ENCODE data around the gene PALLD.

PALLD gene

DNA sequence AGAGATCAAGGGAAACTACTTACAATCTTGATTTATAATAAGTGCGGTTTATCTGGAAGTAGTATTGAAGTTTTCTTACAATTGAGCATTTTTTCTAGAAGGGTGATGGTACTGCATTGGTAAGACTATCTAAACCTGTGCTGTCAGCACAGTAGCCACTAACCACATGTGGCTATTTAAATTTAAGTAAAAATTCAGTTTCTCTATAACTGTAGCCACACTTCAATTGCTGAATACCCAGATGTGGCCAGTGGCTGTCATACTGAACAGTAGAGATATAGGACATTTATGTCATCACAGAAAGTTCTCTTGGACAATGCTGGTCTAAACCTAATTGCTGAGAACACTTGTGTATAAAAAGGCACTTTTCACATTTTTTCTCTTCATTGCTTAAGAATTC, 290.5 kb downstream of the PALLD start:
- H3K27ac ChIP-seq, result peak overlapping the region; percentile 10; the same call in 1 of the 2 replicates
- TF ChIP-seq, protein P1, sequence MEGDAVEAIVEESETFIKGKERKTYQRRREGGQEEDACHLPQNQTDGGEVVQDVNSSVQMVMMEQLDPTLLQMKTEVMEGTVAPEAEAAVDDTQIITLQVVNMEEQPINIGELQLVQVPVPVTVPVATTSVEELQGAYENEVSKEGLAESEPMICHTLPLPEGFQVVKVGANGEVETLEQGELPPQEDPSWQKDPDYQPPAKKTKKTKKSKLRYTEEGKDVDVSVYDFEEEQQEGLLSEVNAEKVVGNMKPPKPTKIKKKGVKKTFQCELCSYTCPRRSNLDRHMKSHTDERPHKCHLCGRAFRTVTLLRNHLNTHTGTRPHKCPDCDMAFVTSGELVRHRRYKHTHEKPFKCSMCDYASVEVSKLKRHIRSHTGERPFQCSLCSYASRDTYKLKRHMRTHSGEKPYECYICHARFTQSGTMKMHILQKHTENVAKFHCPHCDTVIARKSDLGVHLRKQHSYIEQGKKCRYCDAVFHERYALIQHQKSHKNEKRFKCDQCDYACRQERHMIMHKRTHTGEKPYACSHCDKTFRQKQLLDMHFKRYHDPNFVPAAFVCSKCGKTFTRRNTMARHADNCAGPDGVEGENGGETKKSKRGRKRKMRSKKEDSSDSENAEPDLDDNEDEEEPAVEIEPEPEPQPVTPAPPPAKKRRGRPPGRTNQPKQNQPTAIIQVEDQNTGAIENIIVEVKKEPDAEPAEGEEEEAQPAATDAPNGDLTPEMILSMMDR (conservative IDR thresholded peaks at IDR 0.05), result no peak

DNA sequence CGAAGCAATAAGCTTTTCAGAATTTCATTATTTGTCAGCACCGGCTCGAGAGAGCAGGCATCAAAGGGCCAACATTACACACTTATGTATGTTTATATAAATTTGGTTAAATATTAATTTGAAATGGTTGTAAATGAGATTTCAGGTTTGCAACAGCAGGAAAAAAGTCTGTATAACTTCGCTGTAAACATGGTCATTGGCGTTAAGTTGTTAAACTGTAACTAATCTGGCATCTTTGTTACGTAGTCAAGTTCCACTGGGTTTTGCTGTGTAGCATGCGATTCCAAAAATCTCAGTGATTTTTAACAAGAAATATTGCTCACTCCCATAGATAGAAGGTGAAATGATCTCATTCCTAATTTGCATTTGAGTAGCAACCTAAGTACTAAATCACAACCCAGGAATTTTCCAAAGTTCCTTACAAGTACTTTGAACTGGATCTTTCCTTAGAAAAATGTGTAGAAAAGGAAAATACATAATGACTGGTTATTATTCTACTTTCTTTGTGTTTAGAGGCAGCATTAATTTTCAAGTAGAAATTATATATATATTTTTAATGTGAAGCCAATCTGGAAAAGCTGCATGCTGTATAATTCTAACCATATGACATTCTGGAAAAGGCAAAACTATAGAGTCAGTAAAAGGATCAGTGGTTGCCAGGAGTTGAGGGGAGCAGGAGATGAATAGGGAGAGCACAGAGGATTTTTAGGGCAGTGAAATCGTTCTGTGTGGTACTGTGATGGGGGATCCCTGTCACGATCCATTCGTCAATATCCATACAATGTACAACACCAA, 291.1 kb downstream of the PALLD start:
- TF ChIP-seq, protein P1 (conservative IDR thresholded peaks at IDR 0.05), result no peak
- H3K27ac ChIP-seq, result peak overlapping the region; percentile 10; the same call in 1 of the 2 replicates

DNA sequence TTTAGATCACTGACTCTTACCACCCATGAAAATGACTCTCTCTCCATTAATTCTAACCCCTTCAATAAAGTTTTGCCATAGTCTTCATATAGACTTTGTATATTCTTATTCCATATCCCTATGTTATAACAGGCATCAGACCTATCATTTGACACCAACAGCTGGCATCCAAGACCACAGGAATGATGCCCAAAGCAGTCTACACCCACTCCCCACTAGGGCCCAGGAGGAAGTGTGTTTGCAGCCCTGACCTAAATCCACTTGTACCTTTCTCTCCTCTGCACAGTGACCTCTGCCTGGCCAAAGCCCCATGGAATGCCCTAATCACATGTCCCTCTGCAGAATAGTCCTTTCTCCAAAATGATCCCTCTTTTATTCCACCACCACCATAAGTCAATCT, 294.0 kb downstream of the PALLD start:
- no peak overlapping the region for H3K27ac ChIP-seq
- TF ChIP-seq, protein P1 (conservative IDR thresholded peaks at IDR 0.05), result no peak

DNA sequence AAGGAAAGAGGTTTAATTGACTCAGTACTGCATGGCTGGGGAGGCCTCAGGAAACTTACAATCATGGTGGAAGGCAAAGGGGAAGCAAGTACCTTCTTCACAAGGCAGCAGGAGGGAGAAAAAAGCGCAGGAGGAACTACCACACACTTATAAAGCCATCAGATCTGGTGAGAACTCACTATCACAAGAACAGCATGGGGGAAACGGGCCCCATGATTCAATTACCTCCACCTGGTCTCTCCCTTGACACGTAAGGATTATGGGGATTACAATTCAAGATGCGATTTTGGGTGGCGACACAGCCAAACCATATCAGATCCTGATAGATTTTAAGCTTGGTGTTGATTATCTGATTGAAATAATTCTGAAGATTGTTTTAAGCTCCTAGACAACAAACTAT, 294.5 kb downstream of the PALLD start:
- H3K27ac ChIP-seq, result no peak overlapping the region
- TF ChIP-seq, protein P1 (conservative IDR thresholded peaks at IDR 0.05), result no peak

DNA sequence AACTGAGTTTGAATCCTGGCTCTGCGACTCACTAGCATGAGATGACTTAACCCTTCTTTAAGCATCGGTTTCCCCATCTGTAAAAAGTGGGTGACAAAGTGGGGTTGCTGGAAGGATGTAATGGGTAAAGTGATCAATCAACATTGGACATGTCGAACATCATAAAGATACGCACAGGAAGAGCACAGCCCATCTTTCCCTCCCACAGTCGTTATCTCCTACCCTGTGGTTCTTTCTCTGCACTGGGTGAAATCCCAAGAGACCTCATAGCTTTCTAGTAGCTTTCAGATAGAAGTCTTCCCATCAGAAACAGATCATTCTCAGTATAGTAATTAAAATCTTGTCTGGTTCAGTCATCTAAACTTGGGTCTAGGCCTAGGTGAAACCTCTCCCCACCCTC, 296.7 kb downstream of the PALLD start:
- no peak overlapping the region for H3K27ac ChIP-seq
- TF ChIP-seq, protein P1 (conservative IDR thresholded peaks at IDR 0.05), result no peak

DNA sequence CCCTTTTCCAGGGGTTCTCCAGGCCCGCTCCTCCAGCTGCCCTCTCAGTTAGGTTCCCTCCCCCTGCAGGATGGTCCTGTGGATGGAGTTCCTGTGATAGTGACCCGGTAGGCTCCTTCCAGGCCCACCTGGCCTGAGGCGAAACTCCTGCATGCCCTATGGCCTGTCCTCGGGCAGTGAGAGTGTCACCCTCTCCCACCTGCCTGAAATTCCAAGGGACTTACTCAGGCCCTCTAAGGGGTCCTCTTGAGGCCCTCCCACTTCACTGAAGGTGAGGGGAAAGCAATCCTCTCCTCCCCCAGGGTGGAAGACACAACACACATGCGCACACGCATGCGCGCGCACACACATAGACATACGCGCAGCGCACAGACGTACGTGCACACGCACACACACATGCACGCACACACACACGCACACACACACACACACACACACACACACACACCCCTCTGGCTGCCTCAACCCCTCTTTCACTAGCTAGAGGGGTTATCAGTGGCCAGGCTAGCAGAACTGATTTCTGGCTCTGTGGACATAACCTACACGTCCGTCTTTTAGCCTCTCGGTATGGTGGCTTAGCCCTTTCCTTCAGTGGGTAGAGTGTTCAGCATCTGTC, 297.3 kb downstream of the PALLD start:
- TF ChIP-seq, protein P1 (conservative IDR thresholded peaks at IDR 0.05), result no peak
- H3K27ac ChIP-seq, result no peak overlapping the region

DNA sequence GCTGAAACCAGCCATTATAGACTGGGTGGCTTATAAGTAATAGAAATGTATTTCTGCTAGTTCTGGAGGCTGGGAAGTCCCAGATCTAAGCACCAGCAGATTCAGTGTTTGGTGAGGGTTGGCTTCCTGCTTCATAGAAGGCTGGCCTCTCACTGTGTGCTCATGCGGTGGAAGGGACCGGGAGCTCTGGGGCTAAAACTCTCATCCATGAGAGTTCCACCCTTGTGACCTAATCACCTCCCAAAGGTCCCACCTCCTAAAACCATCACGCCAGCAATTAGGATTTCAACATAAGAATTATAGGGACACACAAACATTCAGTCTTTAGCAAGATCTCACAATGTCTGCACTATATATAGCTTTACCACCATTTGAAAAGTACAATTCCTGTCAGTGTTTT, 298.0 kb downstream of the PALLD start:
- H3K27ac ChIP-seq, result no peak overlapping the region
- TF ChIP-seq, protein P1 (conservative IDR thresholded peaks at IDR 0.05), result no peak
